Activated CD8-positive, alpha-beta T cell treated with anti-CD3 and anti-CD28 coated beads, Interleukin-2, amount 10 ng/mL, durations not matched to agents 7 days and 5 days (primary cell): Measurements from ENCODE around the gene ZNF324B. TPM values are rescaled to one million over a fixed set of nuclear protein-coding genes. Genes with fewer than 3 reads are reported as not detected.
"Not testable (repeated sequence)": the region's sequence is repeated elsewhere in the genome, so short reads cannot be mapped to it uniquely, and the experiment has no call there.

Source experiments
- ATAC-seq: fragments of 150-1000 bp; cut with Tn5 transposase; one replicate; pipeline ENCODE4 v1.10.0; 2021; ENCODE audit warnings: moderate library complexity
- CTCF ChIA-PET: fragments of 350-600 bp; sonication (Branson Sonifier 250); formaldehyde crosslinking; loops from one replicate; lab custom pipeline; 2021; ENCODE audit warnings: antibody characterized with exemption; lab: Charles Lee
- POLR2A ChIA-PET: fragments of 350-600 bp; sonication (Branson Sonifier 250); formaldehyde crosslinking; loops from one replicate; lab custom pipeline; 2021; ENCODE audit warnings: antibody characterized with exemption; lab: Charles Lee
- DNase-seq: peaks from one replicate; pipeline ENCODE4 v3.0.0-alpha.2; 2020
- H3K27ac Mint-ChIP-seq: one replicate; pipeline ENCODE4 v1.8.0; 2021; ENCODE audit warnings: mild to moderate bottlenecking, mixed read lengths
- H3K27me3 Mint-ChIP-seq: one replicate; pipeline ENCODE4 v1.8.0; 2021; ENCODE audit warnings: low read depth, mixed read lengths
- H3K36me3 Mint-ChIP-seq: one replicate; pipeline ENCODE4 v1.8.0; 2021; ENCODE audit warnings: low read depth, mixed read lengths
- H3K4me1 Mint-ChIP-seq: one replicate; pipeline ENCODE4 v1.8.0; 2021; ENCODE audit warnings: low read depth, mixed read lengths
- H3K4me3 Mint-ChIP-seq: one replicate; pipeline ENCODE4 v1.8.0; 2021; ENCODE audit warnings: mild to moderate bottlenecking, mixed read lengths
- H3K9me3 Mint-ChIP-seq: one replicate; pipeline ENCODE4 v1.8.0; 2022; ENCODE audit warnings: mixed read lengths; ENCODE audit not compliant: insufficient read depth
- total RNA-seq, 2 experiments: library from RNA; stranded (reverse); gene quantifications; one replicate each; pipeline ENCODE4 v1.2.3, GENCODE V29; 2021

The ZNF324B gene
- total RNA-seq, 2 experiments from 2014 or later: 10.6 to 12.5 TPM

DNA sequence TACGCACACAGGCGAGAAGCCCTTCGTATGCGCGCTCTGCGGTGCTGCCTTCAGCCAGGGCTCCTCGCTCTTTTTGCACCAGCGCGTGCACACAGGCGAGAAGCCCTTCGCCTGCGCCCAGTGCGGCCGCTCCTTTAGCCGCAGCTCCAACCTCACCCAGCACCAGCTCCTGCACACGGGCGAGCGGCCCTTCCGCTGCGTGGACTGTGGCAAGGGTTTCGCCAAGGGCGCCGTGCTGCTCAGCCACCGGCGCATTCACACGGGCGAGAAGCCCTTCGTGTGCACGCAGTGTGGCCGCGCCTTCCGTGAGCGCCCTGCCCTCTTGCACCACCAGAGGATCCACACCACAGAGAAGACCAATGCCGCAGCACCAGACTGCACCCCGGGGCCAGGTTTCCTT lies 4.7 kb downstream of the ZNF324B start:
- ChIA-PET CTCF (no interaction called here), POLR2A (no interaction called here)
- Mint-ChIP-seq H3K36me3 (peaks cover 34% of the 10 kb centered on the region), H3K4me1 (peaks cover 15% of the 10 kb centered on the region), H3K9me3 (no peaks in the 10 kb centered on the region), H3K27me3 (no peaks in the 10 kb centered on the region), H3K27ac (no peak overlapping the region), H3K4me3 (no peak overlapping the region)
- DNase-seq (no peak), ATAC-seq (no peak)

DNA sequence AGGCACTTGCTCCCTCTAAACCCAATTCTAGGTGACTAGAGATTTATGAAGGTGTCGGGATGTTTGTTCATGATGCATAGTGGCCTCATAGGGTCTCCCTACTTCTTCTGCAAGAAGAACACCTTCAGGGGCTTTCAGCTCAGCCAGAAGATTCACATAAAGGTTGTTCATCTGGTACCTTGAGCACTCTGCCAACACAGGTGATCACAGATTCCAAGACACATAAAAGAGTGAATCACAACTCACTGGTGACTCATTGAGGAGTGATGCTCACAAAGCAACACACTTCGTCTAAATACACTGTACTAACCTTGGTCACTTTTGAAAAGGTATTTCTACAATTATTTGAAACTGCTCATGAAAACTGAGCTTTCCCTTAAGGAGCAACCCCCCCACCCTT lies 8.6 kb downstream of the ZNF324B start:
- no peak for DNase-seq
- H3K9me3 Mint-ChIP-seq: no peaks in the 10 kb centered on the region
- ChIA-PET CTCF (no interaction called here), POLR2A (no interaction called here)
- H3K4me3 Mint-ChIP-seq: no peak overlapping the region
- no peaks in the 10 kb centered on the region for H3K4me1 Mint-ChIP-seq
- no peak overlapping the region for H3K27ac Mint-ChIP-seq
- no peaks in the 10 kb centered on the region for H3K27me3 Mint-ChIP-seq
- ATAC-seq: no peak
- peaks cover 31% of the 10 kb centered on the region for H3K36me3 Mint-ChIP-seq

DNA sequence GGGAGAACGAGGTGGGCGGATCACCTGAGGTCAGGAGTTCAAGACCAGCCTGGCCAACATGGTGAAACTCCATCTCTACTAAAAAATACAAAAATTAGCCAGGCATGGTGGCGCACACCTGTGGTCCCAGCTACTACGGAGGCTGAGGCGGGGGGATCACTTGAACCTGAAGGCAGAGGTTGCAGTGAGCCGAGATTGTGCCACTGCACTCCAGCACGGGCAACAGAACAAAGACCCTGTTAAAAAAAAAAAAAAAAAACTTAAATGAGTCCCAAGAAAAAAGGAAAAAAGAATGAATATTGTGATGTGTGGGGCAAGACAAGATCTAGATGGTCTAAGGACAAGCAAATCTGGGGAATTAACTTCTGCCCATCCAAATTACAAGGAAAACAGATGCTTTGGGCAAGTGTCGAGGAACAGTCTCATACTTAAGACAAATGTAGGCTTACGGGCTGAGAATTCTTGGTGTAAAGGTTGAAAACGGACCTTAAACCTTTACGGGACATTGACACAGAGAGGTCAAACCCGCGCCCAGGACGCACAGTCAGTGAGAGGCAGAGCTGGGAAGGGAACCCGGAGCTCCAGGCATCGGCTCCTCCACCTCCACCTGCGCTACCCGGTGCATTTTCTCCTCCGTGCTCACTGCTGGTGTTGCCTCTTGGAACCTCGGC lies 14.8 kb downstream of the ZNF324B start:
- Mint-ChIP-seq H3K9me3 (no peaks in the 10 kb centered on the region), H3K36me3 (peaks cover 10% of the 10 kb centered on the region), H3K4me1 (peaks cover 22% of the 10 kb centered on the region), H3K27ac (peak overlapping the region; percentile 76), H3K4me3 (peak overlapping the region; percentile 83), H3K27me3 (peaks cover 2% of the 10 kb centered on the region)
- ChIA-PET POLR2A (interaction anchor here (0.6 to 1.2 kb wide), 2 partner anchors 77 to 79 kb away, joined by 3 read pairs; partner anchors contain the start of gene TRIM28), CTCF (no interaction called here)
- no peak for DNase-seq
- ATAC-seq: peak; percentile 24

DNA sequence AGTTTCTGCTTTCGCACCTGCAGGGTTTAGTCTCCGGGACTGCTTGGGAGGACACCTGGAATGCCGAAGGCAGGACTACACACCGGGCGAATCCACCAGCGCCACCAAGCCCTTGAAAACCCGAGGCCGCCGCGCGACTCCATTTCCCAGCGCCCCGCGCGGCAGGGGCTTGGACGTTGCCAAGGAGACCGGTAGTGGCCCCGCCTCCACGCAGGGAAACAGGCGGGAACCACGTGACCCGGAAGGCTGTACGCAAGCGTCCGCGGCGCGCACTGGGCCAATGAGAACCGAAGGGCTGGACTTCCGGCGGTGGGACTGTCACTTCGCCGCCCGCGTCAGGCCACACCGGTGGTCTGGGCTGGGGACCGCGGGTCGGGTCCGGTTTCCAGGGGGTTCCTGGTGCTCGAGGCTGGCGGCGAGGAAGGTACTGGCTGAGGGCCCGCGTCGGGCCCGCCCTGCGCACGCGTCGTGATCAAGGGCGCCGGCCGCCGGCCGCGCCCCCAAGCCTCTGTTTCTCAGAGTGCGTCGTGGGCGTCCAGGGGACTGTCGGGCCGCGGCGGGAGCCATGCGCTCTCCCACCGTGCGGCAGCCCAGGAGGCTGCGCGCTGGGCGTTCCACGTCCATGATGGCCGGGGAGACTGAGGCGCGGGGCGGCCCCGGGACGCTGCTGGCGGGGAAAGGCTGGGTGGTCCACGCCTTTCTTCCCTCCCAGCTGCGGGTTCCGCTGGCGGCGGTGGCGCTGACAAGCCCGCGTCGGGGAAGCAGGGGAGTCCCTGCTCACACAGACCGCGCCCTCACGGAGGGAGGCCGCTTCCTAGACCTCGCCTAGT lies 15.6 kb downstream of the ZNF324B start, which contains the start of gene ZNF324:
ZNF324 (plus strand) TSS at position 321 of the 830 bp plus-strand sequence. CDS start 2,106 bp downstream, outside the sequence.
- Mint-ChIP-seq H3K27me3 (peaks cover 2% of the 10 kb centered on the region), H3K27ac (peak within 1 kb of the TSS; percentile 76), H3K36me3 (peaks cover 10% of the 10 kb centered on the region), H3K4me3 (peak within 1 kb of the TSS; percentile 83), H3K9me3 (no peaks in the 10 kb centered on the region), H3K4me1 (peaks cover 22% of the 10 kb centered on the region)
- peak; percentile 98 for DNase-seq
- POLR2A ChIA-PET: interaction anchor here (0.6 to 1.2 kb wide), 3 partner anchors 77 to 88 kb away, joined by 3 read pairs; partner anchors contain the start of genes CHMP2A and TRIM28
- CTCF ChIA-PET: no interaction called here
- ATAC-seq: peak; percentile 89

DNA sequence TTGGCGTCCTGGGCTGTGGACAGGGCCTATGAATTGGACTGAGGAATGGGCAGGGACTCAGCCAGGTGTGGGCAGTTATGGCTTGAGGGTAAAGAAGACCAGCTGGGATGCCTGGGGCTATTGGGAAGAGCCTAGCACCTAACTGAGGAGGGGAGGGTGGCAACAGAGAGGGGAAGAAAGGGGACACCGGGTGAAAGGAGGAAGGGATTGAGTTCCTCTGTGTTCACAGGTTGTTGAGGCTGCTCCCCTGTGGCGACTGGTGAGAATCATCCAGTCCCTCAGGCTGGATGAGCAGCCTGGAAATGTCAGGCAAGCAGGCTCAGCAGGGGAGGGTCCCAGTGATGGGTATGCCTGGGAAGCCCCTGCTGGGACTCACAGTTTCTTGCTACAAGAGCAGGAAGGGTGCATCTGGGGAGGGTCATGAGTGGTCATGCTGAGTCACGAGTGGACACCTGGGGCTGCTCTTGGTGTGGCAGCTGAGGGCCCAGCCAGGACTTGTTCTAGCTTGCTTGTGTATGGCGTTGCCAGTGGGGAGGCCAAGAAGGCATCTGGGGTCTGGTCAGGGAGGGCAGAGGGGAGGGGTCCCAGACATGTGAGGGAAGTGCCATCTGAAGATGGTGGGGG lies 16.9 kb downstream of the ZNF324B start:
- H3K27me3 Mint-ChIP-seq: peaks cover 2% of the 10 kb centered on the region
- ChIA-PET CTCF (no interaction called here), POLR2A (interaction anchor here (0.6 kb wide), 1 partner anchor 1079 kb away, joined by 3 read pairs; the partner anchor contains the start of gene ZNF548)
- no peak for DNase-seq
- peaks cover 21% of the 10 kb centered on the region for H3K36me3 Mint-ChIP-seq
- peaks cover 22% of the 10 kb centered on the region for H3K4me1 Mint-ChIP-seq
- H3K9me3 Mint-ChIP-seq: no peaks in the 10 kb centered on the region
- no peak for ATAC-seq
- H3K4me3 Mint-ChIP-seq: peak overlapping the region; percentile 83
- H3K27ac Mint-ChIP-seq: peak overlapping the region; percentile 60

DNA sequence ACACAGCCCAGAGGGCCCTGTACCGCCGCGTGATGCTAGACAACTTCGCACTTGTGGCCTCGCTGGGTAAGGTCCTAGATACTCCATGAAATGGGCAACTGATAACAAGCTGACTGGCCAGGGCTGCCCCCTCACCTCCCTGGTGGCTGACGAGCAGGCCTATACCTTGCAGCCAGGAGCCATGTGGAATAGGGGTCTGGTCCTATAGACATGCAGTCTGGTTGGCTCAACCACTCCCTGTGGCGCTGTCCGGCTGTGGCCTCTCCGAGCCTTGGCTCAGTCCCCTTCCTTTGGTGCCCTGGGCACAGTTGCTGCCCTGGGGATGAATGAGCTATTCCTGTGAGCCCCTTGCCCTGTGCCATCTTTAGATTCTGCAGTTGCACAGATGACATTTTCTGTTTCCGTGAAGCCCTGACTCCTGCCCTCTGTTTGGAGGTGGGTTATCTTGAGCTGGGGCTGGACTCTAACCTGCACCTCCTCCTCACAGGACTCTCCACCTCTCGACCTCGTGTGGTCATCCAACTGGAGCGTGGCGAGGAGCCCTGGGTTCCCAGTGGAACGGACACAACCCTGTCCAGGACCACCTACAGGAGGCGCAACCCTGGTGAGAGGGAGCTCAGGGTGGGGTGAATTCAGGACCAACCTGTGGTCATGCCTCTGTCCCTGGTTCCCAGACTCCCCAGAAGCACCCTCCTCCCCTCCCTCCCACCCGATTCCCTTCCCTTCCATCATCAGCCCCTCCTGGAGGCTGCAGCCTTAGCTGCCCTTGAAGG lies 18.0 kb downstream of the ZNF324B start:
- POLR2A ChIA-PET: no interaction called here
- Mint-ChIP-seq H3K4me1 (peaks cover 29% of the 10 kb centered on the region), H3K9me3 (no peaks in the 10 kb centered on the region), H3K4me3 (no peak overlapping the region), H3K27ac (no peak overlapping the region), H3K36me3 (peaks cover 23% of the 10 kb centered on the region), H3K27me3 (peaks cover 2% of the 10 kb centered on the region)
- CTCF ChIA-PET: no interaction called here
- DNase-seq (no peak), ATAC-seq (no peak)

DNA sequence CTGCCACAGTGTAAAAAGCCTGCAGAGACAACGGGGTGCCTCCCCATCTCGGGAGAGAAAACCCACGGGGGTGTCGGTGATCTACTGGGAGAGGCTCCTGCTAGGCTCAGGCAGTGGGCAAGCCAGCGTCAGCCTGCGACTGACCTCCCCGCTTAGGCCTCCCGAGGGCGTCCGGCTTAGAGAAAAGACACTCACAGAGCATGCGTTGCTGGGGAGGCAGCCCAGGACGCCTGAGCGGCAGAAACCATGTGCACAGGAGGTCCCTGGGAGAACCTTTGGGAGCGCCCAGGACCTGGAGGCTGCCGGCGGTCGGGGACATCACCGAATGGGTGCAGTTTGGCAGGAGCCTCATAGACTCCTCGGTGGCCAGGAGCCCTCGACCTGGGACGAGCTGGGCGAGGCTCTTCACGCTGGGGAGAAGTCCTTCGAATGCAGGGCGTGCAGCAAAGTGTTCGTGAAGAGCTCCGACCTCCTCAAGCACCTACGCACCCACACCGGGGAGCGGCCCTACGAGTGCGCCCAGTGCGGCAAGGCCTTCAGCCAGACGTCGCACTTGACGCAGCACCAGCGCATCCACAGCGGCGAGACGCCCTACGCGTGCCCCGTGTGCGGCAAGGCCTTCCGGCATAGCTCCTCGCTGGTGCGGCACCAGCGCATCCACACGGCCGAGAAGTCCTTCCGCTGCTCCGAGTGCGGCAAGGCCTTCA lies 19.6 kb downstream of the ZNF324B start:
- H3K4me3 Mint-ChIP-seq, CTCF ChIA-PET, DNase-seq, H3K9me3 Mint-ChIP-seq, POLR2A ChIA-PET, H3K27me3 Mint-ChIP-seq, H3K27ac Mint-ChIP-seq, ATAC-seq: not testable (repeated sequence)
- H3K4me1 Mint-ChIP-seq: peaks cover 40% of the 10 kb centered on the region
- peaks cover 23% of the 10 kb centered on the region for H3K36me3 Mint-ChIP-seq

DNA sequence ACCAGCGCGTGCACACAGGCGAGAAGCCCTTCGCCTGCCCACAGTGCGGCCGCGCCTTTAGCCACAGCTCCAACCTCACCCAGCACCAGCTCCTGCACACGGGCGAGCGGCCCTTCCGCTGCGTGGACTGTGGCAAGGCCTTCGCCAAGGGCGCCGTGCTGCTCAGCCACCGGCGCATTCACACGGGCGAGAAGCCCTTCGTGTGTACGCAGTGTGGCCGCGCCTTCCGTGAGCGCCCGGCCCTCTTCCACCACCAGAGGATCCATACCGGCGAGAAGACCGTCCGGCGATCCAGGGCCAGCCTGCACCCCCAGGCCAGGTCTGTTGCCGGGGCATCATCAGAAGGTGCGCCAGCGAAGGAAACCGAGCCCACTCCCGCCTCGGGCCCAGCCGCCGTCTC lies 20.3 kb downstream of the ZNF324B start:
- peaks cover 23% of the 10 kb centered on the region for H3K36me3 Mint-ChIP-seq
- no peak overlapping the region for H3K4me3 Mint-ChIP-seq
- H3K27me3 Mint-ChIP-seq: no peaks in the 10 kb centered on the region
- H3K9me3 Mint-ChIP-seq: no peaks in the 10 kb centered on the region
- no peak for ATAC-seq
- POLR2A ChIA-PET: interaction anchor here (0.6 kb wide), 1 partner anchor 124 kb away, joined by 3 read pairs; no protein-coding TSS in a partner anchor
- no peak overlapping the region for H3K27ac Mint-ChIP-seq
- no peak for DNase-seq
- peaks cover 39% of the 10 kb centered on the region for H3K4me1 Mint-ChIP-seq
- CTCF ChIA-PET: no interaction called here

DNA sequence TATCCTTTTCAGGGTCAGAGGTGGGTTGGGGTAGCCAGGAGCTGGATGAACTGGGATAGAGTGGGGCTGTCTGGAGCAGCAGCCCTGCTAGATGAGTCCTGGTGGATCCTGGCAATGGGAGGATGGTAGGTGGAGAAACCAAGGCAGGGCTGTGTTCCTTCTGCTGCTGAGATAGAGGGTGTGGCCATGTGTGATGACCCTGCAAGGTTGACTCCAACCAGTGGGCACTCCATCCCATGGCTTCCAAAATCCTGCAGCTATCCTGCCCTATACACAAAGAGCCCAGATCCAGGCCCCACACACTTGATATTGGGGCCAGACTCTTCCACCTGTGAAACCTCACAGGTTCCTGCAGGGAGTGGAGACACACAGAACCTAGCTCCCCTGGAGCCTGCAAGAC lies 22.4 kb downstream of the ZNF324B start:
- ChIA-PET POLR2A (no interaction called here), CTCF (interaction anchor here (2.9 kb wide), 1 partner anchor 46 kb away, joined by 11 read pairs; the partner anchor contains the start of gene ZBTB45)
- H3K4me1 Mint-ChIP-seq: peaks cover 30% of the 10 kb centered on the region
- no peak overlapping the region for H3K27ac Mint-ChIP-seq
- peaks cover 23% of the 10 kb centered on the region for H3K36me3 Mint-ChIP-seq
- ATAC-seq (no peak), DNase-seq (no peak)
- no peaks in the 10 kb centered on the region for H3K27me3 Mint-ChIP-seq
- no peak overlapping the region for H3K4me3 Mint-ChIP-seq
- H3K9me3 Mint-ChIP-seq: no peaks in the 10 kb centered on the region

DNA sequence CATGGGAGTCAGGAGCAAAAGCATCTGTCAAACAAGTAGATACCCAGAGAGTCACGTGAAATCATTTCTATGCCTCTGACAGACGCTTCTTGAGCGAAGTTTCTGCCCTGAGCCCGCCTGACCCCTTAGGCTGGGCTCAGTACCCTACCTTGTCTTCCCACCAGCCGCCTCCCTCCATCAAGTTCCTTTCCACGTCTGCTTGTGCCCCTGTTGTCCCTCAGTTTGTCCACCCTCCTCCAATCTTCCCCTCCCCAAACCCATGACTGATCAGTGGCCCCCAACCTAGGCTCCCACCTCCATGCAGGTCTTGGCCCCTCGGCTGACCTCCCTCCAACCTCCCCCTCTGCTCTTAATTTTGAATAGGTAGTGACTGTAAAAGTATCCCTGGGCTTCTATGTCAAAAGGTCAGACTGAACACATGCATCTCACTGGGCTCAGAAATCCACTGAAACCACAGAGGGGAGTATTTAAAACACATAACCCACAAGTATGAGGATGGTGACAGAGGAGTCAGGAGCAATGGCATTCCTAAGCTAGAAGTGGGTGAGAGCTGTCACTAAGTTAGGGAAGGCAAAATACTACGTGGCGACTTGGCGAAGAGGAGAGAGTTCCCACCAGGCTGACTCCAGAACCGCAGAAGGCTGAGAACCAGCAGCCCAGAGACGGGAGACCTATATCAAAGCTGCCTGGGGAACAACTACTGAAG lies 23.0 kb downstream of the ZNF324B start:
- CTCF ChIA-PET: interaction anchor here (2.9 to 3.7 kb wide), 2 partner anchors 39 to 45 kb away, joined by 11 to 12 read pairs; partner anchors contain the start of gene ZBTB45
- H3K4me1 Mint-ChIP-seq: peaks cover 26% of the 10 kb centered on the region
- H3K27ac Mint-ChIP-seq: peak overlapping the region; percentile 100
- no peaks in the 10 kb centered on the region for H3K27me3 Mint-ChIP-seq
- H3K4me3 Mint-ChIP-seq: peak overlapping the region; percentile 91
- POLR2A ChIA-PET: no interaction called here
- DNase-seq (peak; percentile 19), ATAC-seq (no peak)
- peaks cover 23% of the 10 kb centered on the region for H3K36me3 Mint-ChIP-seq
- no peaks in the 10 kb centered on the region for H3K9me3 Mint-ChIP-seq
